Cardiac fibroblast (primary cell): ENCODE data around the gene ABLIM2.

ENCODE experiments used
- DNase-seq, 2 donors: peaks; one replicate each; pipeline versions ENCODE4 v3.0.0 to v3.0.0-alpha.2; 2010; ENCODE audit warnings: low read depth in 2 of 2
- H3K4me3 ChIP-seq, 2 donors: replicated peaks in 1 of 2; 1 replicate in 1 of 2; 2 replicates in 1 of 2; pipeline ENCODE4 v1.5.1; 2011; ENCODE audit warnings: low read depth in 2 of 2, low read length in 2 of 2, mild to moderate bottlenecking in 2 of 2, moderate library complexity in 1 of 2
- CTCF ChIP-seq: IDR thresholded peaks from one replicate; pipeline ENCODE4 v1.5.1; 2011; ENCODE audit warnings: low read depth, mild to moderate bottlenecking, low read length, inconsistent platforms

Gene ABLIM2

GRCh38 chr4:8163026-8163425 is 4.4 kb upstream of the ABLIM2 start:
- TF ChIP-seq CTCF: no peak
- DNase-seq: no peak
- no peak overlapping the region for H3K4me3 ChIP-seq

GRCh38 chr4:8162625-8163024 is 4.0 kb upstream of the ABLIM2 start:
- no peak overlapping the region for H3K4me3 ChIP-seq
- no peak for DNase-seq
- no peak for TF ChIP-seq CTCF

- TF ChIP-seq CTCF: no peak
- H3K4me3 ChIP-seq: no peak overlapping the region
- no peak for DNase-seq
Measured at GRCh38 chr4:8160572-8160971, 2.0 kb upstream of the ABLIM2 start.

GRCh38 chr4:8160233-8160560 is 1.6 kb upstream of the ABLIM2 start:
- H3K4me3 ChIP-seq: no peak overlapping the region
- no peak for DNase-seq
- TF ChIP-seq CTCF: no peak

GRCh38 chr4:8159537-8160232 is 1.1 kb upstream of the ABLIM2 start:
- DNase-seq: no peak
- H3K4me3 ChIP-seq: peak overlapping the region; percentile 85 to 95
- no peak for TF ChIP-seq CTCF

GRCh38 chr4:8157944-8158709 is 486 bp downstream of the ABLIM2 start:
- no peak for TF ChIP-seq CTCF
- H3K4me3 ChIP-seq: peak overlapping the region; percentile 48 to 56
- no peak for DNase-seq
